ENCODE measurements around the gene PAQR9.
"Not testable (repeated sequence)": the region's sequence is repeated elsewhere in the genome, so short reads cannot be mapped to it uniquely, and the experiment has no call there.

PAQR9 gene

GRCh38 chr3:142988826-142989225, 25.4 kb upstream of the PAQR9 start:
- not testable (repeated sequence) for H3K9me3 Mint-ChIP-seq, H3K4me3 Mint-ChIP-seq, H3K36me3 Mint-ChIP-seq, H3K4me1 Mint-ChIP-seq, H3K27me3 Mint-ChIP-seq, H3K27ac Mint-ChIP-seq

- not testable (repeated sequence) for H3K9me3 Mint-ChIP-seq, H3K4me1 Mint-ChIP-seq, H3K4me3 Mint-ChIP-seq, H3K27me3 Mint-ChIP-seq, H3K36me3 Mint-ChIP-seq, H3K27ac Mint-ChIP-seq
Observed at GRCh38 chr3:142988221-142988620, 24.7 kb upstream of the PAQR9 start.

- no peak overlapping the region for H3K27ac Mint-ChIP-seq
- no peaks in the 10 kb centered on the region for H3K4me1 Mint-ChIP-seq
- no peaks in the 10 kb centered on the region for H3K9me3 Mint-ChIP-seq
- peaks cover 1% of the 10 kb centered on the region for H3K27me3 Mint-ChIP-seq
- H3K36me3 Mint-ChIP-seq: no peaks in the 10 kb centered on the region
- no peak overlapping the region for H3K4me3 Mint-ChIP-seq
Observed at GRCh38 chr3:142987707-142988106, 24.2 kb upstream of the PAQR9 start.

GRCh38 chr3:142987080-142987700, 23.7 kb upstream of the PAQR9 start:
- Mint-ChIP-seq H3K27me3 (peaks cover 1% of the 10 kb centered on the region), H3K4me1 (no peaks in the 10 kb centered on the region), H3K27ac (no peak overlapping the region), H3K9me3 (no peaks in the 10 kb centered on the region), H3K36me3 (no peaks in the 10 kb centered on the region), H3K4me3 (no peak overlapping the region)

- H3K4me1 Mint-ChIP-seq: no peaks in the 10 kb centered on the region
- peaks cover 2% of the 10 kb centered on the region for H3K27me3 Mint-ChIP-seq
- H3K4me3 Mint-ChIP-seq: no peak overlapping the region
- no peaks in the 10 kb centered on the region for H3K36me3 Mint-ChIP-seq
- no peaks in the 10 kb centered on the region for H3K9me3 Mint-ChIP-seq
- H3K27ac Mint-ChIP-seq: no peak overlapping the region
Observed at GRCh38 chr3:142984255-142984654, 20.8 kb upstream of the PAQR9 start.

- Mint-ChIP-seq H3K4me3 (no peak overlapping the region), H3K27me3 (peaks cover 2% of the 10 kb centered on the region), H3K4me1 (no peaks in the 10 kb centered on the region), H3K36me3 (no peaks in the 10 kb centered on the region), H3K9me3 (no peaks in the 10 kb centered on the region), H3K27ac (no peak overlapping the region)
Observed at GRCh38 chr3:142983318-142983717, 19.8 kb upstream of the PAQR9 start.

GRCh38 chr3:142982038-142982773, 18.7 kb upstream of the PAQR9 start:
- no peaks in the 10 kb centered on the region for H3K9me3 Mint-ChIP-seq
- no peaks in the 10 kb centered on the region for H3K36me3 Mint-ChIP-seq
- peaks cover 2% of the 10 kb centered on the region for H3K27me3 Mint-ChIP-seq
- no peak overlapping the region for H3K4me3 Mint-ChIP-seq
- no peaks in the 10 kb centered on the region for H3K4me1 Mint-ChIP-seq
- no peak overlapping the region for H3K27ac Mint-ChIP-seq

GRCh38 chr3:142981108-142981507, 17.6 kb upstream of the PAQR9 start:
- no peaks in the 10 kb centered on the region for H3K36me3 Mint-ChIP-seq
- H3K4me1 Mint-ChIP-seq: no peaks in the 10 kb centered on the region
- no peak overlapping the region for H3K4me3 Mint-ChIP-seq
- no peaks in the 10 kb centered on the region for H3K9me3 Mint-ChIP-seq
- H3K27ac Mint-ChIP-seq: no peak overlapping the region
- H3K27me3 Mint-ChIP-seq: peaks cover 2% of the 10 kb centered on the region

- H3K36me3 Mint-ChIP-seq: no peaks in the 10 kb centered on the region
- no peaks in the 10 kb centered on the region for H3K9me3 Mint-ChIP-seq
- no peak overlapping the region for H3K27ac Mint-ChIP-seq
- no peaks in the 10 kb centered on the region for H3K4me1 Mint-ChIP-seq
- peaks cover 6% of the 10 kb centered on the region for H3K27me3 Mint-ChIP-seq
- no peak overlapping the region for H3K4me3 Mint-ChIP-seq
Observed at GRCh38 chr3:142977399-142977728, 13.9 kb upstream of the PAQR9 start.

GRCh38 chr3:142976621-142977398, 13.3 kb upstream of the PAQR9 start:
- no peak overlapping the region for H3K4me3 Mint-ChIP-seq
- no peak overlapping the region for H3K27ac Mint-ChIP-seq

GRCh38 chr3:142975316-142975995, 12.0 kb upstream of the PAQR9 start:
- no peaks in the 10 kb centered on the region for H3K4me1 Mint-ChIP-seq
- H3K9me3 Mint-ChIP-seq: no peaks in the 10 kb centered on the region
- H3K27ac Mint-ChIP-seq: no peak overlapping the region
- H3K36me3 Mint-ChIP-seq: no peaks in the 10 kb centered on the region
- peaks cover 13% of the 10 kb centered on the region for H3K27me3 Mint-ChIP-seq
- H3K4me3 Mint-ChIP-seq: no peak overlapping the region

More at GRCh38 chr3:142976621-142977398, 13.3 kb upstream of the PAQR9 start:
- Mint-ChIP-seq H3K4me1 (no peaks in the 10 kb centered on the region), H3K36me3 (no peaks in the 10 kb centered on the region), H3K27me3 (peaks cover 6% of the 10 kb centered on the region), H3K9me3 (no peaks in the 10 kb centered on the region)

- no peaks in the 10 kb centered on the region for H3K9me3 Mint-ChIP-seq
- no peaks in the 10 kb centered on the region for H3K4me1 Mint-ChIP-seq
- peaks cover 16% of the 10 kb centered on the region for H3K27me3 Mint-ChIP-seq
- no peaks in the 10 kb centered on the region for H3K36me3 Mint-ChIP-seq
- H3K27ac Mint-ChIP-seq: no peak overlapping the region
- no peak overlapping the region for H3K4me3 Mint-ChIP-seq
Observed at GRCh38 chr3:142973217-142974009, 9.9 kb upstream of the PAQR9 start.

GRCh38 chr3:142972092-142972753, 8.7 kb upstream of the PAQR9 start:
- Mint-ChIP-seq H3K4me3 (no peak overlapping the region), H3K27ac (peak overlapping the region; percentile 26), H3K4me1 (no peaks in the 10 kb centered on the region), H3K27me3 (peaks cover 18% of the 10 kb centered on the region), H3K9me3 (no peaks in the 10 kb centered on the region), H3K36me3 (no peaks in the 10 kb centered on the region)

- peaks cover 22% of the 10 kb centered on the region for H3K27me3 Mint-ChIP-seq
Observed at GRCh38 chr3:142971431-142971830, 8.0 kb upstream of the PAQR9 start.

More at GRCh38 chr3:142971431-142971830, 8.0 kb upstream of the PAQR9 start:
- no peaks in the 10 kb centered on the region for H3K36me3 Mint-ChIP-seq
- no peak overlapping the region for H3K27ac Mint-ChIP-seq
- H3K4me3 Mint-ChIP-seq: no peak overlapping the region
- no peaks in the 10 kb centered on the region for H3K9me3 Mint-ChIP-seq
- no peaks in the 10 kb centered on the region for H3K4me1 Mint-ChIP-seq
